ENCODE results near the gene COQ3.
"Not testable (repeated sequence)": the region's sequence is repeated elsewhere in the genome, so short reads cannot be mapped to it uniquely, and the experiment has no call there.

COQ3 gene

GRCh38 chr6:99378636-99379035, 15.4 kb downstream of the COQ3 start:
- no peak for FAIRE-seq

GRCh38 chr6:99369533-99369932, 24.5 kb downstream of the COQ3 start:
- FAIRE-seq, result no peak

- FAIRE-seq, result no peak
These were observed 27.1 kb downstream of the COQ3 start for GRCh38 chr6:99366852-99367251.

GRCh38 chr6:99364026-99364425, 30.0 kb downstream of the COQ3 start:
- FAIRE-seq, result no peak

GRCh38 chr6:99362678-99363268, 31.2 kb downstream of the COQ3 start:
- no peak for FAIRE-seq

- no peak for FAIRE-seq
These were observed 34.2 kb downstream of the COQ3 start for GRCh38 chr6:99359800-99360199.

- no peak for FAIRE-seq
These were observed 37.4 kb downstream of the COQ3 start for GRCh38 chr6:99356641-99357040.

GRCh38 chr6:99354983-99355382, 39.0 kb downstream of the COQ3 start:
- FAIRE-seq, result no peak

- no peak for FAIRE-seq
These were observed 40.9 kb downstream of the COQ3 start for GRCh38 chr6:99353126-99353525.

- FAIRE-seq, result no peak
These were observed 43.4 kb downstream of the COQ3 start for GRCh38 chr6:99350573-99350972.

GRCh38 chr6:99349171-99350141, 44.5 kb downstream of the COQ3 start, which contains the start of gene FAXC:
Gene FAXC, minus strand, starts transcription at chr6:99349674. Its CDS starts 302 bp downstream, at chr6:99349372.
- no peak for FAIRE-seq

- FAIRE-seq, result no peak
These were observed 45.5 kb downstream of the COQ3 start for GRCh38 chr6:99348288-99349170.

GRCh38 chr6:99347804-99348203, 46.2 kb downstream of the COQ3 start:
- FAIRE-seq, result no peak

- no peak for FAIRE-seq
These were observed 47.4 kb downstream of the COQ3 start for GRCh38 chr6:99346595-99346994.

GRCh38 chr6:99345164-99345563, 48.8 kb downstream of the COQ3 start:
- FAIRE-seq, result no peak

GRCh38 chr6:99344289-99344688, 49.7 kb downstream of the COQ3 start:
- FAIRE-seq, result no peak

GRCh38 chr6:99341862-99342455, 52.0 kb downstream of the COQ3 start:
- no peak for FAIRE-seq

GRCh38 chr6:99338188-99338587, 55.8 kb downstream of the COQ3 start:
- no peak for FAIRE-seq

- not testable (repeated sequence) for FAIRE-seq
These were observed 58.7 kb downstream of the COQ3 start for GRCh38 chr6:99335298-99335697.

GRCh38 chr6:99334526-99335127, 59.4 kb downstream of the COQ3 start:
- FAIRE-seq, result peak; percentile 98

GRCh38 chr6:99333068-99333467, 60.9 kb downstream of the COQ3 start:
- FAIRE-seq, result no peak

GRCh38 chr6:99331531-99331930, 62.5 kb downstream of the COQ3 start:
- no peak for FAIRE-seq
